Measurements from ENCODE around the gene BBS9.

The BBS9 gene

GRCh38 chr7:33431543-33431942 lies 302.2 kb downstream of the BBS9 start:
- H3K4me3 ChIP-seq (ENCODE audit: control insufficient read depth, low read depth, low read length), result no peak overlapping the region
- no peak for DNase-seq (ENCODE audit: low read depth)
- no peak for TF ChIP-seq CTCF (conservative IDR thresholded peaks at IDR 0.05; ENCODE audit: control insufficient read depth, insufficient read depth, low read depth, low read length)

DNA sequence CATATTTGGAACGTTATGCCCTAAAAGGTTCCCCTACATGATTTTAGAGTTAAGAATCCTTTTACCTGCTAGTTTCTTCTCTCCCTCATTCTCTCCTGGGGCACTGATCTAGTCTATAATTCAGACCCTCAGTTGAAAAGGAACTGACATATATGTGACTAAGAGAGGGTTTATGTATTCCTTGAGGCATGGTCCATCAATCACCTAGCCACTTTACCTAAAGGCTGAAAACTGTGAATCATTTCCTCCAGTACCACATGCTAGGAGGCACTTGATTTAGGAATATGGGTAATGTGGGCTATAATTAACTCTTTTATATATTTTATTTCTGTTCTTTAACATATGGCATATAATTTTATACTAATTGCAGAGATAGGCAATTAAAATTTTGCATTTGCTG lies 303.5 kb downstream of the BBS9 start:
- no peak overlapping the region for H3K4me3 ChIP-seq (ENCODE audit: control insufficient read depth, low read depth, low read length)
- no peak for TF ChIP-seq CTCF (conservative IDR thresholded peaks at IDR 0.05; ENCODE audit: control insufficient read depth, insufficient read depth, low read depth, low read length)
- no peak for DNase-seq (ENCODE audit: low read depth)

- no peak for DNase-seq (ENCODE audit: low read depth)
- TF ChIP-seq CTCF (conservative IDR thresholded peaks at IDR 0.05; ENCODE audit: control insufficient read depth, insufficient read depth, low read depth, low read length), result no peak
- no peak overlapping the region for H3K4me3 ChIP-seq (ENCODE audit: control insufficient read depth, low read depth, low read length)
Observed at GRCh38 chr7:33433357-33433756, 304.0 kb downstream of the BBS9 start.

DNA sequence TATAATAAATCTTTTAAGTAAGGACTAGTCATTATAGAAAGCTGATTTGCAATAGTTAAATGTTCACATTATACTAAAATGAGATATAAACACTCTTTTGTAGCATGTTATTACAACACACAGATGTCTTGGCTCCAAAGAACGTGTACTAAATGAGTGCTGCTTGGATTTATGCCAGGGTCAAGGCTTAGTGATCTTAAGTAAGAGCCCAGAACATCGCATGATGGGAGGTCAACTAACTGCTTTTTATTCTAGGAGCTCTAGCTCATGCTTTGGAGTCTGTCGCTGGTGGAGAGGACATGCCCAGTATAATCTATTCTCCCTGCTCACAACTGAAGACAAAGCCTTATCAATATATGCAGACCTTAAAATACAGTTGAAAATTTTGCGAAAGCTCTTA lies 315.1 kb downstream of the BBS9 start:
- TF ChIP-seq CTCF (conservative IDR thresholded peaks at IDR 0.05; ENCODE audit: control insufficient read depth, insufficient read depth, low read depth, low read length), result no peak
- DNase-seq (ENCODE audit: low read depth), result peak; percentile 88

GRCh38 chr7:33446551-33446950 lies 317.2 kb downstream of the BBS9 start:
- no peak overlapping the region for H3K4me3 ChIP-seq (ENCODE audit: control insufficient read depth, low read depth, low read length)
- no peak for TF ChIP-seq CTCF (conservative IDR thresholded peaks at IDR 0.05; ENCODE audit: control insufficient read depth, insufficient read depth, low read depth, low read length)
- no peak for DNase-seq (ENCODE audit: low read depth)

More for the DNA sequence above, 315.1 kb downstream of the BBS9 start:
- H3K4me3 ChIP-seq (ENCODE audit: control insufficient read depth, low read depth, low read length), result no peak overlapping the region

DNA sequence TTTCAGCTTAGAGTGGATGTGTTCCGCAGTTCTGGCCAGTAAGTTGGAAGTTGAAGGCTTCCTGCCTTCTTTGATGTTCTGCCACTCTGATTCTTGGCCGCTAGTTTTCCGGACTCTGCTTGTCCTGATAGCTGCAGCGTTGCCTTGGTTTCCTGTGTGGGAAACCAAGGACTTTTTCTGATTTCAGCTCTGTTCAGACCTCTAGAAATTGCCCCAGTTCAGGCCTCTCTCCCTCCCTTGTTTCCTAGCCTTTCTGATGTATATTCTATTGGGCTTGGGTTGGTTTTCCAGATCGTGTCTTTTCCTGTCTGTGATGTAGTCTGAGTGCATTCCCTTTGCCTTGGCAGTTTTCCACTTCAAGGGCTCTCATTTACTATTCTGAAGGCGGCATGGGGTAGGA lies 318.7 kb downstream of the BBS9 start:
- no peak for TF ChIP-seq CTCF (conservative IDR thresholded peaks at IDR 0.05; ENCODE audit: control insufficient read depth, insufficient read depth, low read depth, low read length)
- DNase-seq (ENCODE audit: low read depth), result no peak
- no peak overlapping the region for H3K4me3 ChIP-seq (ENCODE audit: control insufficient read depth, low read depth, low read length)

GRCh38 chr7:33449847-33450246 lies 320.5 kb downstream of the BBS9 start:
- no peak overlapping the region for H3K4me3 ChIP-seq (ENCODE audit: control insufficient read depth, low read depth, low read length)
- DNase-seq (ENCODE audit: low read depth), result no peak
- no peak for TF ChIP-seq CTCF (conservative IDR thresholded peaks at IDR 0.05; ENCODE audit: control insufficient read depth, insufficient read depth, low read depth, low read length)
